Mucosa of descending colon (tissue), 3 donors: ENCODE data around the gene SNX18. TPM values are rescaled to one million over a fixed set of nuclear protein-coding genes. Genes with fewer than 3 reads are reported as not detected.

ENCODE experiments used
- ATAC-seq: fragments of 200-7000 bp; cut with Tn5 transposase; one replicate; pipeline ENCODE4 v1.9.1; 2020; ENCODE audit warnings: mild to moderate bottlenecking, moderate library complexity
- DNase-seq, 3 donors: peaks; one replicate each; pipeline ENCODE4 v3.0.0-alpha.2; 2020
- H3K36me3 ChIP-seq: fragments of 200-600 bp; one replicate; pipeline ENCODE4 v1.8.0; 2021; ENCODE audit warnings: low read depth, mild to moderate bottlenecking
- H3K4me1 ChIP-seq: fragments of 200-600 bp; one replicate; pipeline ENCODE4 v1.8.0; 2021; ENCODE audit warnings: low read depth, mild to moderate bottlenecking
- H3K4me3 ChIP-seq: fragments of 200-600 bp; one replicate; pipeline ENCODE4 v1.8.0; 2021; ENCODE audit warnings: mild to moderate bottlenecking
- H3K9me3 ChIP-seq: fragments of 200-600 bp; one replicate; pipeline ENCODE4 v1.8.0; 2021; ENCODE audit warnings: mild to moderate bottlenecking
- intact Hi-C, 2 donors: fragments of 100-400 bp; cut with DNase I in 1 of 2; cut with micrococcal nuclease in 1 of 2; formaldehyde crosslinking; loops; one replicate each; pipeline versions ENCODE4 v1.11.0 to v1.11.1; 2022; cut with DNase I, micrococcal nuclease
- total RNA-seq, 3 donors: library from RNA; stranded (reverse); fragmentation: NEBNext Ultra II Directional in 2 of 3; extraction: Animal tissue kit (Norgen Biotek cat#: 25700) in 2 of 3; gene quantifications; one replicate each; pipeline versions ENCODE4 v1.2.1 to v1.2.4, GENCODE V29; 2021 to 2023
- TF ChIP-seq, protein P1 (sequence below): fragments of 200-600 bp; IDR thresholded peaks from one replicate; pipeline ENCODE4 v1.8.0; 2022; ENCODE audit warnings: antibody characterized with exemption, mild to moderate bottlenecking
- donor health status: DM: no; HTN: no; CAD: no; lungs with moderate emphysema.
- donor health status: DM: no; HTN: no; CAD: no.
- donor health status: DM: no; HTN: yes; CAD: no.

The SNX18 gene
- total RNA-seq, 3 donors from 2014 or later, result 8.7 to 28.9 (median 13.7) TPM

- intact Hi-C loops, result loop anchor here (2.0 to 5.0 kb wide), 2 partner anchors 329 to 332 kb away; no protein-coding TSS in a partner anchor
- peaks cover 27% of the 10 kb centered on the region for H3K4me1 ChIP-seq
- no peaks in the 10 kb centered on the region for H3K9me3 ChIP-seq
- H3K36me3 ChIP-seq, result no peaks in the 10 kb centered on the region
- ATAC-seq (no peak), DNase-seq (no peak)
- TF ChIP-seq, protein P1, sequence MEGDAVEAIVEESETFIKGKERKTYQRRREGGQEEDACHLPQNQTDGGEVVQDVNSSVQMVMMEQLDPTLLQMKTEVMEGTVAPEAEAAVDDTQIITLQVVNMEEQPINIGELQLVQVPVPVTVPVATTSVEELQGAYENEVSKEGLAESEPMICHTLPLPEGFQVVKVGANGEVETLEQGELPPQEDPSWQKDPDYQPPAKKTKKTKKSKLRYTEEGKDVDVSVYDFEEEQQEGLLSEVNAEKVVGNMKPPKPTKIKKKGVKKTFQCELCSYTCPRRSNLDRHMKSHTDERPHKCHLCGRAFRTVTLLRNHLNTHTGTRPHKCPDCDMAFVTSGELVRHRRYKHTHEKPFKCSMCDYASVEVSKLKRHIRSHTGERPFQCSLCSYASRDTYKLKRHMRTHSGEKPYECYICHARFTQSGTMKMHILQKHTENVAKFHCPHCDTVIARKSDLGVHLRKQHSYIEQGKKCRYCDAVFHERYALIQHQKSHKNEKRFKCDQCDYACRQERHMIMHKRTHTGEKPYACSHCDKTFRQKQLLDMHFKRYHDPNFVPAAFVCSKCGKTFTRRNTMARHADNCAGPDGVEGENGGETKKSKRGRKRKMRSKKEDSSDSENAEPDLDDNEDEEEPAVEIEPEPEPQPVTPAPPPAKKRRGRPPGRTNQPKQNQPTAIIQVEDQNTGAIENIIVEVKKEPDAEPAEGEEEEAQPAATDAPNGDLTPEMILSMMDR, result no peak
- H3K4me3 ChIP-seq, result no peak overlapping the region
These were observed 1.9 kb upstream of the SNX18 start for GRCh38 chr5:54515634-54516033.

DNA sequence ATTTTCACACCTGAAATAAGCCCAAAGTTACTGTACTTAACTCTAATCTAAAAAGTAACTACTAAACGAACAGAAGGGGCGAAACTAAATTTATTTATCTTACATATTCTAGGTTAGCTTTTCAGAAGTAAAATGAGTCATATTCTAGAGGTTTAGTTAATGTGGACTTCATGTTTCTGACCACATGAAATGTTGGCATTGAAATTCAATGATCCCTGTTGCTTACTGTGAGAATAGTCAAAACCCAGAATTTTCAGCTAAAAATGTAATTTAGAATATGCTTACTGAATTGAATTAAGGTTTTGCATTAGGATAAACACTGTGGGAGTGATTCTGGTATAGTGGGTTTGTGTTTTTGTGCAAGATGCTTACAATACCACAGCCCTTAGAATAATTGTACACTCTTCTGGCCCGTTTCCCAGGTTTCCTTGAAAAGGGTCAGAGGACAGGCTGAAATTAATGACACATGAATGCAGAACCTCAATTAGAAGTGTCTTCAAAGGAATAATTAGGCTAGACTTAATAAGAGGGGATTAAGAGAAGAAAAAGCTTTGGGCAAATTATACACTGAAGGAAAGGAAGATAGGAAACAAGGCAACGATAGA, 1.4 kb upstream of the SNX18 start:
- ATAC-seq (no peak), DNase-seq (no peak)
- TF ChIP-seq, protein P1, result no peak
- Histone ChIP-seq H3K36me3 (no peaks in the 10 kb centered on the region), H3K9me3 (no peaks in the 10 kb centered on the region), H3K4me1 (peaks cover 30% of the 10 kb centered on the region), H3K4me3 (no peak overlapping the region)
- intact Hi-C loops, result loop anchor here (2.0 to 5.0 kb wide), 2 partner anchors 329 to 331 kb away; no protein-coding TSS in a partner anchor

GRCh38 chr5:54517174-54517511, 416 bp upstream of the SNX18 start:
- Histone ChIP-seq H3K4me3 (peak overlapping the region; percentile 93), H3K4me1 (peaks cover 36% of the 10 kb centered on the region), H3K9me3 (no peaks in the 10 kb centered on the region), H3K36me3 (no peaks in the 10 kb centered on the region)
- TF ChIP-seq, protein P1, result no peak
- ATAC-seq, result peak; percentile 16
- intact Hi-C loops, result loop anchor here (2.0 to 5.0 kb wide), 2 partner anchors 328 to 330 kb away; no protein-coding TSS in a partner anchor
- no peak for DNase-seq

- TF ChIP-seq, protein P1, result no peak
- intact Hi-C loops, result loop anchor here in 1 of 2 donors (5.0 kb wide), 1 partner anchor 329 kb away; no protein-coding TSS in a partner anchor
- Histone ChIP-seq H3K4me3 (peak overlapping the region; percentile 93), H3K9me3 (no peaks in the 10 kb centered on the region), H3K4me1 (peaks cover 36% of the 10 kb centered on the region), H3K36me3 (no peaks in the 10 kb centered on the region)
- DNase-seq, result peak; percentile 51 to 71 (median 69)
- ATAC-seq, result peak; percentile 70
These were observed 723 bp downstream of the SNX18 start for GRCh38 chr5:54518146-54518817.

DNA sequence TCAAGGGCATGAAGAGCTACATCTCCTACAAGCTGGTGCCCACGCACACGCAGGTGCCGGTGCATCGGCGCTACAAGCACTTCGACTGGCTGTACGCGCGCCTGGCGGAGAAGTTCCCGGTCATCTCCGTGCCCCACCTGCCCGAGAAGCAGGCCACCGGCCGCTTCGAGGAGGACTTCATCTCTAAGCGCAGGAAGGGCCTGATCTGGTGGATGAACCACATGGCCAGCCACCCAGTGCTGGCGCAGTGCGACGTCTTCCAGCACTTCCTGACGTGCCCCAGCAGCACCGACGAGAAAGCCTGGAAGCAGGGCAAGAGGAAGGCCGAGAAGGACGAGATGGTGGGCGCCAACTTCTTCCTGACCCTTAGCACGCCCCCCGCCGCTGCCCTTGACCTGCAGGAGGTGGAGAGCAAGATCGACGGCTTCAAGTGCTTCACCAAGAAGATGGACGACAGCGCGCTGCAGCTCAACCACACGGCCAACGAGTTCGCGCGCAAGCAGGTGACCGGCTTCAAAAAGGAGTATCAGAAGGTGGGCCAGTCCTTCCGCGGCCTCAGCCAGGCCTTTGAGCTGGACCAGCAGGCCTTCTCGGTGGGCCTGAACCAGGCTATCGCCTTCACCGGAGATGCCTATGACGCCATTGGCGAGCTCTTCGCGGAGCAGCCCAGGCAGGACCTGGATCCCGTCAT, 1.4 kb downstream of the SNX18 start:
- H3K4me3 ChIP-seq, result no peak overlapping the region
- peak; percentile 5 to 62 (median 30) for DNase-seq
- ATAC-seq, result no peak
- no peaks in the 10 kb centered on the region for H3K36me3 ChIP-seq
- TF ChIP-seq, protein P1, result no peak
- intact Hi-C loops, result loop anchor here in 1 of 2 donors (5.0 kb wide), 1 partner anchor 328 kb away; no protein-coding TSS in a partner anchor
- H3K9me3 ChIP-seq, result no peaks in the 10 kb centered on the region
- peaks cover 43% of the 10 kb centered on the region for H3K4me1 ChIP-seq
